Fibroblast of skin of scalp (primary cell): ENCODE data around the gene CYP17A1. TPM values are rescaled to one million over a fixed set of nuclear protein-coding genes. Genes with fewer than 3 reads are reported as not detected.
"Not testable (repeated sequence)": the region's sequence is repeated elsewhere in the genome, so short reads cannot be mapped to it uniquely, and the experiment has no call there.

ENCODE experiments used
- DNase-seq: peaks from one replicate; pipeline ENCODE4 v3.0.0-alpha.2; 2013
- polyA plus RNA-seq, 2 experiments: library from polyadenylated mRNA; unstranded; fragments of 120-200 nt; gene quantifications; one replicate each; pipeline ENCODE4 v1.2.1, GENCODE V29; 2013; ENCODE audit not compliant: insufficient read length in 2 of 2

CYP17A1 gene
- not detected for polyA plus RNA-seq (2013, experiment 1 of 2; ENCODE audit: insufficient read length)
- polyA plus RNA-seq (2013, experiment 2 of 2; ENCODE audit: insufficient read length): not detected

- no peak for DNase-seq
Observed at GRCh38 chr10:102837230-102837721, at the start of gene CYP17A1. TSS of gene CYP17A1 (minus strand) at chr10:102837413. CDS start at chr10:102837361, 52 bp downstream.

GRCh38 chr10:102880256-102880655 lies 43.0 kb upstream of the CYP17A1 start:
- DNase-seq: no peak

GRCh38 chr10:102878629-102879028 lies 41.4 kb upstream of the CYP17A1 start:
- no peak for DNase-seq

GRCh38 chr10:102876747-102877153 lies 39.5 kb upstream of the CYP17A1 start:
- DNase-seq: no peak

- DNase-seq: peak; percentile 73
Observed at GRCh38 chr10:102872163-102872562, 35.0 kb upstream of the CYP17A1 start.

GRCh38 chr10:102870221-102870620 lies 33.0 kb upstream of the CYP17A1 start:
- DNase-seq: no peak

- peak; percentile 38 for DNase-seq
Observed at GRCh38 chr10:102869258-102870198, 32.3 kb upstream of the CYP17A1 start, which contains the start of gene AS3MT. TSS of gene AS3MT (plus strand) at chr10:102869470. CDS start at chr10:102869593, 123 bp downstream.

GRCh38 chr10:102868911-102869257 lies 31.7 kb upstream of the CYP17A1 start:
- peak; percentile 21 for DNase-seq

- DNase-seq: no peak
Observed at GRCh38 chr10:102865620-102866019, 28.4 kb upstream of the CYP17A1 start.

GRCh38 chr10:102863660-102864059 lies 26.4 kb upstream of the CYP17A1 start:
- DNase-seq: no peak

- no peak for DNase-seq
Observed at GRCh38 chr10:102859911-102860310, 22.7 kb upstream of the CYP17A1 start.

GRCh38 chr10:102856758-102857424 lies 19.7 kb upstream of the CYP17A1 start:
- no peak for DNase-seq

GRCh38 chr10:102855731-102856436 lies 18.7 kb upstream of the CYP17A1 start:
- peak; percentile 99 for DNase-seq

- DNase-seq: not testable (repeated sequence)
Observed at GRCh38 chr10:102853237-102853636, 16.0 kb upstream of the CYP17A1 start.

GRCh38 chr10:102850025-102850518 lies 12.9 kb upstream of the CYP17A1 start:
- DNase-seq: no peak

- no peak for DNase-seq
Observed at GRCh38 chr10:102845352-102845902, 8.2 kb upstream of the CYP17A1 start.

GRCh38 chr10:102844190-102844776 lies 7.1 kb upstream of the CYP17A1 start:
- DNase-seq: not testable (repeated sequence)

GRCh38 chr10:102843139-102843538 lies 5.9 kb upstream of the CYP17A1 start:
- not testable (repeated sequence) for DNase-seq

- DNase-seq: no peak
Observed at GRCh38 chr10:102841827-102842345, 4.7 kb upstream of the CYP17A1 start.

GRCh38 chr10:102838276-102838927 lies 1.2 kb upstream of the CYP17A1 start:
- not testable (repeated sequence) for DNase-seq

- DNase-seq: peak; percentile 78
Observed at GRCh38 chr10:102835007-102835482, 2.2 kb downstream of the CYP17A1 start.
